ENCODE measurements around the gene GPC5.

Gene GPC5

GRCh38 chr13:91534996-91535395 is 136.6 kb downstream of the GPC5 start:
- no peak for DNase-seq (ENCODE audit: low spot score)
- no peak overlapping the region for H3K27ac ChIP-seq
- TF ChIP-seq CTCF (IDR thresholded peaks at IDR 0.05), result no peak
- H3K4me3 ChIP-seq, result no peak overlapping the region

- DNase-seq (ENCODE audit: low spot score), result no peak
- no peak for TF ChIP-seq CTCF (IDR thresholded peaks at IDR 0.05)
- no peak overlapping the region for H3K27ac ChIP-seq
- no peak overlapping the region for H3K4me3 ChIP-seq
Observed at GRCh38 chr13:91537376-91537775, 139.0 kb downstream of the GPC5 start.

GRCh38 chr13:91539286-91540157 is 141.1 kb downstream of the GPC5 start:
- no peak for DNase-seq (ENCODE audit: low spot score)
- Histone ChIP-seq H3K4me3 (no peak overlapping the region), H3K27ac (no peak overlapping the region)
- TF ChIP-seq CTCF (IDR thresholded peaks at IDR 0.05), result no peak

GRCh38 chr13:91540158-91540736 is 141.8 kb downstream of the GPC5 start:
- DNase-seq (ENCODE audit: low spot score), result no peak
- Histone ChIP-seq H3K27ac (no peak overlapping the region), H3K4me3 (no peak overlapping the region)
- no peak for TF ChIP-seq CTCF (IDR thresholded peaks at IDR 0.05)

GRCh38 chr13:91544723-91545122 is 146.3 kb downstream of the GPC5 start:
- Histone ChIP-seq H3K27ac (no peak overlapping the region), H3K4me3 (no peak overlapping the region)
- no peak for TF ChIP-seq CTCF (IDR thresholded peaks at IDR 0.05)
- DNase-seq (ENCODE audit: low spot score), result no peak

- Histone ChIP-seq H3K27ac (no peak overlapping the region), H3K4me3 (no peak overlapping the region)
- TF ChIP-seq CTCF (IDR thresholded peaks at IDR 0.05), result no peak
- no peak for DNase-seq (ENCODE audit: low spot score)
Observed at GRCh38 chr13:91546900-91547299, 148.5 kb downstream of the GPC5 start.

GRCh38 chr13:91553584-91553983 is 155.2 kb downstream of the GPC5 start:
- DNase-seq (ENCODE audit: low spot score), result no peak
- H3K4me3 ChIP-seq, result no peak overlapping the region
- no peak overlapping the region for H3K27ac ChIP-seq
- TF ChIP-seq CTCF (IDR thresholded peaks at IDR 0.05), result no peak
